Stimulated activated CD4-positive, alpha-beta T cell treated with anti-CD3 and anti-CD28 coated beads, Interleukin-2, amount 100 ng/mL, for 48 hours (primary cell): ENCODE results near the gene DSCAML1.

Experiments
- DNase-seq, 2 donors: peaks; one replicate each; pipeline ENCODE4 v3.0.0-alpha.2; 2020

The DSCAML1 gene

GRCh38 chr11:117480221-117480620, 316.8 kb downstream of the DSCAML1 start:
- DNase-seq, result no peak

DNA sequence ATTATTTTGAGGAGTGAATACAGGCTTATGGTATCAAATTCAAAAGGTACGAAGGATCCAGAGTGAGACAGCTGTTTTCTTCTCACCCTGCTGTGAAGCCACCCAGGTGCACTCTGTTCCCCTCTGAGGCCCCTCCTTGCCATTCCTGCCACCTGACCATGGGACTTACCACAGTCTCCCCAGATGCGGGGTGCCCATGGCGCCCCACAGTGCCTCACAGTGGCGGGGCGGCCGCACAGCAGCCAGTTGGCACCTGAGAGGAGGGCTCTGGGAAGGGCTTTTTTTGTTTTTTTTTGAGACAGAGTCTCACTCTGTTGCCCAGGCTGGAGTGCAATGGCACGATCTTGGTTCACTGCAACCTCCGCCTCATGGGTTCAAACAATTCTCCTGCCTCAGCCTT, 317.6 kb downstream of the DSCAML1 start:
- DNase-seq, result peak; percentile 11 to 12

DNA sequence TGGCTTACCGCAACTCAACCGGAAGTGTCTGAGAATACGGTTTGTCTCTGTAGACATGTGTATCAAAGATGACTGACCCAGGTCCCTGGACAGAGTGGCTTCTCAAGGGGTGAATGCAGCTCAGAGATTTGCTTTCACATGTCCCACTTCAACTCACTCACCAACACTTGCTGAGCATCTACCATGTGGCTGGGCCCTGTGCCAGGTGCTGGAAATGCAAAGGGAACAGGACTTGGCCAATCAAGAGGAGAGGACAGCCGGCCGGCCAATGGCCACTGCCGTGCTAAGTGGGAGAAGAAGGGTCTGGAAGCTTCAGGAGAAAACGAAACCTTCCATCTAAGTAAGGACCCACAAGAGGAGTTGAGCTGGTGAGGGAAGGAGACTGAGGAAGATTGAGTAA, 318.1 kb downstream of the DSCAML1 start:
- DNase-seq, result no peak

GRCh38 chr11:117478126-117478860, 318.7 kb downstream of the DSCAML1 start:
- DNase-seq, result no peak

DNA sequence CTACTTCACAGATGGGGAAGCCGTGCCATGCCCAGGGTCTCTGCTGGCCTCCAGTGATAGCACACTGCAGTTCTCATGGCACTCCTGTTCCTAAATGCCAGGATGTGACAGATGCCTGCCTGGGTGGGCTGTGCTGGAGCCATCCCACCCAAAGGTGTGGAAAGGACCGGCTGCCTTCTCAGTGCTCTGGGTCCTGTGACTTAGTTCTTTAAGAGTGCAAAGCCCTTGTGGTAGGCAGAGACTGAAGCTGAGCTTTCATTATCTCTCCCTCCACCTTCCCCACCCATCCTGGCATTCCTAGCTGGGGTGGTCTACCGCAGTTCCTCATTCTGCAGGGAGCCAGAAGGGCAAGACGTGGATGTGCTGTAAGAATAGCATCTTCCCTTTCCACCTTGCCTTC, 319.3 kb downstream of the DSCAML1 start:
- no peak for DNase-seq

GRCh38 chr11:117476531-117477142, 320.4 kb downstream of the DSCAML1 start:
- no peak for DNase-seq

- DNase-seq, result no peak
These were observed 321.1 kb downstream of the DSCAML1 start for GRCh38 chr11:117475716-117476530.

- no peak for DNase-seq
These were observed 323.4 kb downstream of the DSCAML1 start for GRCh38 chr11:117473481-117474091.

DNA sequence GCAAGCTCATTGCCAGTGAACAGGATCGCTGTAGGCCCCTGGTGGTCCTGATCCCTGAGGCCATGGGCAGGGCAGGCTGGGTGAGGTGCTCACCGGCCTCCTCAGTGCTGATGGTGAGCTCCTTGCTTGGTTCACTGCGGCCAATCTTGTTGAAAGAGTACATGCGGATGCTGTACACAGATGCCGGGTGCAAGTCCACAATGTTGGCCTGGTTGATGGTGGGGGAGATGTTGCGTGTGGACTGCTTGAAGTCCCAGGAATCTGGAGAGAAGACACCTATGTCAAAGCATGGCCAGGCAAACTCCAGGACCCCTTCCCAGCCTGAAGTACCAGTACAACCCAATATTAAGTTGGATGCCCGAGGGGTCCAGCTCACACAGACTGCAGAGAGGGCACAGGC, 325.2 kb downstream of the DSCAML1 start:
- DNase-seq, result no peak

DNA sequence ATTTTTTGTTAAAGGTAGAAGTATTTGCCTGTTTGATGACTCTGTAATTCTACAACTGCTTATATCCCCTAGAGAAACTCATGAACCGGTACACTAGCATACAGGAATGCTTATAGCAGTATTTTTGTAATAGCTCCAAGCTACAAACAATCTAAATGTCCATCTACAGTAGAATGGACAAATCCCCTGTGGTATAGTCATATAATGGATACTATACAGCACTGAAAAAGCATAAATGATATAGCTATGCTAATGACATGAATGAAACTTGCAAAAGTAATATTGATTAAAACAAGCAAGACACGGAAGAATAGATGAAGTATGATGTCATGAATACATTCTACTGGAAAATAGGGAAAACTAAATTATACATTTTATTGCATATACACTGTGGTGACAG, 326.4 kb downstream of the DSCAML1 start:
- no peak for DNase-seq

DNA sequence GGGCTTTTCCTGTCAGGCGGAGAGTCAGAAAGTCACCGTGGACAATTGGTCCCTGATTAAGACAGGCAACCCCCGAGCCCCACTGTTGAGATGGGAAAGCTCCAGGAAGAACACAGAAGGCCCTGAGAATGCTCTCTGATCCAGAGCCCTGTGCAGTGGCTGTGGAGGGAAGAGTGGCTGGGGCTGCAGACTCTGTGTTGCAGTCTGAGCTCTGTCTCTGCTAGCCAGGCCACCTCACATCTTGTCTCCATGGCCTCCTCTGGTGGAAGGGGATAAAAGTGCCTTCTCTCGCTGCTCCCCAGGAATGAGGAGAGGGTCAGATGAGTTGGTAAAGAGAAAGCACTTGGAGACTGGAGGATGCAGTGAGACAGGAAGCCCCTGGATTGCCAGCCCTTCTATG, 328.1 kb downstream of the DSCAML1 start:
- DNase-seq, result no peak

DNA sequence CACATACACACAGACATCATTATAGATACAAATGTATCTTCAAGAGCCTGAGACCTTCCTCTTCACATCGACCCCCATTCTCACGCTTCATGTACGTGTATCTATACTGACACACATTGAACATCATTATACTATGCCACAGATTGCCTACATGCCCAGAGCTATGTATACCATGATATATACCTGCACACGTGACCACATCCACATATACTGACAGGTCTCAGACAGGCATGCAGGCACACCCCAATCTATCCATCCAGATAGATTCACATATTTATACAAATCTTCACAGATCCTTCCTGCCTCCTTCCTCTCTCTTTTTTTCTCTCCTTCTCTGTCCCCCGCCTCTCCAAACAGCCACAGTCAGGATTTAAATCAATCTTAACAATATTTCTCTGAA, 329.2 kb downstream of the DSCAML1 start:
- no peak for DNase-seq

GRCh38 chr11:117466966-117467365, 330.1 kb downstream of the DSCAML1 start:
- DNase-seq, result no peak

DNA sequence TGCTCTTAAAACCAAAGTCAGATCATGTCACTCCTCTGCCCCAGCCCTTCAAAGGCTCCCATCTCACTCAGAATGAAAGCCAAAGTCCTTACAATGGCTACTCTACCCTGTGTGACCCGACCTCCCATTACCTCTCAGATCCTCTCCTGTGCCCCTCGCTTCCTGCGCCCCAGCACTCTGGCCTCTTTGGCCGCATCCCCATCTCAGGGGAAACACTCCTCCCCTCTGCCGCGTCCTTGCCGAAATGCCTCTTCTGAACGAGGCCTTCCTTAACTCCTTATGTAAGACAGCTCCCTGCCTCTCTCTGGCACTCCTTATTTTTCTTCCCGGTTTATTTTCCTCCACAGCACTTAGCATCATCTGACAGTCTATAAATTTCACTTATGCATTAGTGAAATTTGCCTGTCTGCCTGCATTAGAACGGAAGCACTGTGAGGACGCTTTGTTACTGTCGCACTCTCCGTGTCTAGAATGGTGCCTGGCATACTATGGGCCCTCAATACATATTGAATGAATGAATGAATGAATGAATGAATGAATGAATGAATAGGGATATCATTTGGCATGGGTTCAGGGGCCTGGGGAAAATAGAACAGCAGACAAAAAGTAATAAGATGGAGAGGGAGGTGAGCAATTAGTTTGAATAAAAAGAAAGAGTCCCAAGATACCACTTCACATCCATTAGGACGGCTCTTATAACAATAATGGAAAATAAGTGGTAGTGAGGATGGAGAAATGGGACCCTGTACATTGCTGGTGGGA, 331.6 kb downstream of the DSCAML1 start:
- DNase-seq, result no peak

DNA sequence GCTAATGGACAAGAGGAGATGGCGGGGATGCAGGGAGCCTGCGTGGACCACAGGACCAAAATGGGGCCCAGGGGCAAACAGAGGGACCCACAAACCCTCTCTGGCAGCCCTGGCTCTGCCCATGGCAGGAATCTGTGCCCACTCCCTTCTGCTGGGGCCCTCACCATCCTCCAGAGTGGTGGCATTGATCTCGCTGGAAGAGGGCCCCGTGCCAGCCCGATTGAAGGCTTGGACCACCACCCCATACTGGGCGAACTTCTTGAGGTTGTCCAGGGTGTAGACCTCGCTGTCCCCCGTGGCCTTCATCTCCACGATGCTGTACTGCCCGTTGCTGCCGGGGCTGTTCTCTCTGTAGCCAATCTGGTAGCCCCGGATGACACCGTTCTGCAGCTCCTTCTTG, 332.2 kb downstream of the DSCAML1 start:
- no peak for DNase-seq

- no peak for DNase-seq
These were observed 334.2 kb downstream of the DSCAML1 start for GRCh38 chr11:117462864-117463247.

DNA sequence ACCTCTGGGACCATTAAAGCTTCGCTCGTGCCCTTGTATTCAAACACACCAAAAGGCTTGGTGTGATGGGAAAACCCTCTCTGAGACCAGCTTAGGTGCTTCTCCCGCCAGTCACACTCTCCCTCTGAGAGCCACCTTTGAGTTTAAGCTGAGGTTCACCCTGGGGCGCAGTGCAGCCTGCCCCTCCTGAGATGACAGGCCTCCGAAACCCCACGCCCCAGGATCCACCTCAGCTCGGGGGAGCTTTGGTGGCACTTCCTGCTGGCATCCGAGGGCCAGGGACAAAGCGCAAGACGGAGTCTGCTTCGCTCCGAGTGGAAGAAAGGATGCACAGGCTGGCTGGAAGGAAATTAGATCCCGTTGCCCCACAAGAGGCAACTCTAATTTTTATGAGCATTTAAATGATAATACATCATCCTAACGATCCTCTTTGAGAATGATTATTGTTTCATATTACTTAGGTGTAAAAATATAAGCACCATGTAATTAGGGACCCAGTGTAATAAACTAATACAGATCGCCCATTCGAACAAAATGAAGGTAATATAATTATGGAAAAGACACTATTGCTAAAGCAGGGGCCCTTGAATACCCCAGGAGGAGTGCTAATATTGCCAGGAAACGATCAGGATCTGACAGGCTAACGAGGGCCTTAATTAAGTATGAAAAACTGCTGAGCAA, 334.7 kb downstream of the DSCAML1 start:
- no peak for DNase-seq

- DNase-seq, result no peak
These were observed 335.4 kb downstream of the DSCAML1 start for GRCh38 chr11:117461396-117462182.

GRCh38 chr11:117459979-117460300, 337.1 kb downstream of the DSCAML1 start:
- no peak for DNase-seq

- no peak for DNase-seq
These were observed 337.7 kb downstream of the DSCAML1 start for GRCh38 chr11:117459123-117459978.
